HEK293T (cell line): ENCODE results near the gene WRAP73.

Experiments
- CTCF ChIA-PET: fragments of 350-600 bp; formaldehyde crosslinking; extraction: SDS; loops from one replicate; lab custom pipeline; 2021; ENCODE audit warnings: antibody characterized with exemption, inconsistent platforms; lab: Yijun Ruan, JAX
- POLR2A ChIA-PET: fragments of 350-600 bp; formaldehyde crosslinking; extraction: SDS; loops from one replicate; lab custom pipeline; 2020; ENCODE audit warnings: antibody characterized with exemption, inconsistent platforms; lab: Yijun Ruan, JAX
- DNase-seq: peaks from one replicate; pipeline ENCODE4 v3.0.0; 2012; ENCODE audit warnings: mixed read lengths; ENCODE audit errors: extremely low spot score
- ARNT ChIP-seq: fragments of 450-650 bp; IDR thresholded peaks from 2 replicates; pipeline ENCODE4 v1.6.1; 2017; ENCODE audit warnings: mild to moderate bottlenecking
- BHLHE40 ChIP-seq: fragments of 450-650 bp; IDR thresholded peaks from 2 replicates; pipeline ENCODE4 v1.6.1; 2016; ENCODE audit warnings: mild to moderate bottlenecking, moderate library complexity, borderline replicate concordance
- CTBP1 ChIP-seq: fragments of 450-650 bp; IDR thresholded peaks from 2 replicates; pipeline ENCODE4 v1.6.1; 2016; ENCODE audit warnings: borderline replicate concordance
- ELF4 ChIP-seq: fragments of 450-650 bp; IDR thresholded peaks from 2 replicates; pipeline ENCODE4 v1.6.1; 2017; ENCODE audit warnings: antibody characterized with exemption
- FOXA1 ChIP-seq: fragments of 450-650 bp; IDR thresholded peaks from 2 replicates; pipeline ENCODE4 v1.6.1; 2016; ENCODE audit warnings: mild to moderate bottlenecking
- FOXK2 ChIP-seq: fragments of 450-650 bp; IDR thresholded peaks from 2 replicates; pipeline ENCODE4 v1.6.1; 2016; ENCODE audit warnings: mild to moderate bottlenecking
- FOXM1 ChIP-seq: fragments of 450-650 bp; IDR thresholded peaks from 2 replicates; pipeline ENCODE4 v1.6.1; 2017; ENCODE audit warnings: mild to moderate bottlenecking, borderline replicate concordance
- HDGF ChIP-seq: fragments of 450-650 bp; IDR thresholded peaks from 2 replicates; pipeline ENCODE4 v1.6.1; 2017; ENCODE audit warnings: antibody characterized with exemption, borderline replicate concordance
- L3MBTL2 ChIP-seq: fragments of 450-650 bp; conservative IDR thresholded peaks from 2 replicates; pipeline ENCODE4 v1.6.1; 2016; ENCODE audit warnings: mild to moderate bottlenecking
- LEF1 ChIP-seq: fragments of 450-650 bp; IDR thresholded peaks from 2 replicates; pipeline ENCODE4 v1.6.1; 2017; ENCODE audit warnings: mild to moderate bottlenecking, borderline replicate concordance
- NFRKB ChIP-seq: fragments of 450-650 bp; IDR thresholded peaks from 2 replicates; pipeline ENCODE4 v1.6.1; 2016; ENCODE audit warnings: mild to moderate bottlenecking, moderate library complexity
- PKNOX1 ChIP-seq: fragments of 450-650 bp; IDR thresholded peaks from 2 replicates; pipeline ENCODE4 v1.6.1; 2016
- SP1 ChIP-seq: fragments of 450-650 bp; IDR thresholded peaks from 2 replicates; pipeline ENCODE4 v1.6.1; 2017
- SUZ12 ChIP-seq: fragments of 450-650 bp; IDR thresholded peaks from 2 replicates; pipeline ENCODE4 v1.6.1; 2016; ENCODE audit warnings: mild to moderate bottlenecking
- TARDBP ChIP-seq: fragments of 450-650 bp; IDR thresholded peaks from 2 replicates; pipeline ENCODE4 v1.6.1; 2016
- ZNF384 ChIP-seq: fragments of 450-650 bp; IDR thresholded peaks from 2 replicates; pipeline ENCODE4 v1.6.1; 2016

The WRAP73 gene

GRCh38 chr1:3649342-3650247, at the start of gene WRAP73:
WRAP73 (minus strand) TSS chr1:3650103; CDS start chr1:3649999, 104 bp downstream.
- ChIA-PET CTCF (no interaction called here), POLR2A (interaction anchor here (0.9 to 1.4 kb wide), 2 partner anchors 20 to 31 kb away, joined by 3 read pairs; no protein-coding TSS in a partner anchor)
- TF ChIP-seq SP1 (no peak), FOXK2 (no peak), ARNT (no peak), NFRKB (no peak), LEF1 (no peak), CTBP1 (no peak), TARDBP (no peak), FOXM1 (no peak), FOXA1 (no peak), ZNF384 (no peak), HDGF (no peak), ELF4 (peak; percentile 78), L3MBTL2 (peak; percentile 71), SUZ12 (no peak), PKNOX1 (no peak)
- peak; percentile 91 for DNase-seq

GRCh38 chr1:3699596-3699995, 49.7 kb upstream of the WRAP73 start:
- TF ChIP-seq ELF4 (no peak), BHLHE40 (no peak), ARNT (no peak), FOXA1 (no peak), SUZ12 (no peak), CTBP1 (no peak), TARDBP (no peak), LEF1 (no peak), HDGF (no peak), ZNF384 (no peak), SP1 (no peak), FOXM1 (no peak), FOXK2 (no peak), NFRKB (no peak)
- DNase-seq, result no peak
- POLR2A ChIA-PET, result no interaction called here
- CTCF ChIA-PET, result no interaction called here

- CTCF ChIA-PET, result no interaction called here
- no peak for DNase-seq
- TF ChIP-seq TARDBP, result no peak
- POLR2A ChIA-PET, result no interaction called here
These were observed 48.9 kb upstream of the WRAP73 start for GRCh38 chr1:3698660-3699408.

- CTCF ChIA-PET, result no interaction called here
- no peak for DNase-seq
These were observed 47.9 kb upstream of the WRAP73 start for GRCh38 chr1:3697810-3698209.

GRCh38 chr1:3697104-3697503, 47.2 kb upstream of the WRAP73 start:
- POLR2A ChIA-PET, result no interaction called here
- DNase-seq, result no peak
- TF ChIP-seq FOXM1 (no peak), TARDBP (no peak), ARNT (no peak), ZNF384 (no peak), FOXK2 (no peak), FOXA1 (no peak), SUZ12 (no peak), PKNOX1 (no peak), NFRKB (no peak), SP1 (no peak), LEF1 (no peak)
- CTCF ChIA-PET, result interaction anchor here (2.5 kb wide), 1 partner anchor 27 kb away, joined by 11 read pairs; no protein-coding TSS in a partner anchor

More at GRCh38 chr1:3697810-3698209, 47.9 kb upstream of the WRAP73 start:
- TF ChIP-seq HDGF (no peak), NFRKB (no peak), PKNOX1 (no peak)
- POLR2A ChIA-PET, result no interaction called here

GRCh38 chr1:3696689-3697088, 46.8 kb upstream of the WRAP73 start:
- CTCF ChIA-PET, result interaction anchor here (2.5 kb wide), 1 partner anchor 28 kb away, joined by 11 read pairs; no protein-coding TSS in a partner anchor
- POLR2A ChIA-PET, result no interaction called here
- no peak for DNase-seq
- TF ChIP-seq SUZ12 (no peak), TARDBP (no peak), HDGF (no peak), ELF4 (no peak), SP1 (no peak), FOXM1 (no peak), FOXK2 (no peak), PKNOX1 (no peak), BHLHE40 (no peak), L3MBTL2 (no peak), LEF1 (no peak), ARNT (no peak), CTBP1 (no peak), NFRKB (no peak), ZNF384 (no peak), FOXA1 (no peak)
